ENCODE data around the gene DNMT3L. TPM values are rescaled to one million over a fixed set of nuclear protein-coding genes. Genes with fewer than 3 reads are reported as not detected.

Gene DNMT3L
- total RNA-seq, 1 donor from 2014 or later, result not detected

GRCh38 chr21:44260791-44261631 is 686 bp downstream of the DNMT3L start:
- Histone ChIP-seq H3K4me3 (ENCODE audit: insufficient read depth, low read depth, low read length) (no peak overlapping the region), H4K20me1 (ENCODE audit: insufficient read depth, low read length) (no peaks in the 10 kb centered on the region), H3K9ac (ENCODE audit: low read length) (no peak overlapping the region), H3K36me3 (ENCODE audit: insufficient read depth, low read length) (no peaks in the 10 kb centered on the region), H3K4me1 (ENCODE audit: insufficient read depth, low read length) (no peaks in the 10 kb centered on the region), H3K27me3 (ENCODE audit: insufficient read depth, low read length) (peaks cover 5% of the 10 kb centered on the region), H3K4me2 (ENCODE audit: low read length) (no peak overlapping the region), H3K79me2 (ENCODE audit: insufficient read depth, low read length) (no peaks in the 10 kb centered on the region), H2AFZ (ENCODE audit: low read depth, low read length) (no peak overlapping the region), H3K27ac (ENCODE audit: low read depth, low read length) (no peak overlapping the region), H3K9me3 (ENCODE audit: insufficient read depth, low read depth, low read length) (no peaks in the 10 kb centered on the region)
- H3K4me3 Mint-ChIP-seq (ENCODE audit: unreplicated experiment), result no peak overlapping the region
- no peak for FAIRE-seq
- DNase-seq (ENCODE audit: low read depth), result no peak
- no peak for TF ChIP-seq CTCF (IDR thresholded peaks at IDR 0.05; ENCODE audit: insufficient read depth, low read depth, low read length)
- no peak for TF ChIP-seq EZH2 (IDR thresholded peaks at IDR 0.05; ENCODE audit: insufficient read depth, low read length)
- peaks cover 1% of the 10 kb centered on the region for H3K4me1 Mint-ChIP-seq (ENCODE audit: low read depth, unreplicated experiment)
- H3K27ac Mint-ChIP-seq (ENCODE audit: unreplicated experiment), result no peak overlapping the region
- H3K27me3 Mint-ChIP-seq (ENCODE audit: low read depth, unreplicated experiment), result peaks cover 27% of the 10 kb centered on the region
- H3K9me3 Mint-ChIP-seq (ENCODE audit: unreplicated experiment), result peaks cover 3% of the 10 kb centered on the region
- no peaks in the 10 kb centered on the region for H3K36me3 Mint-ChIP-seq (ENCODE audit: low read depth, unreplicated experiment)

- H3K36me3 ChIP-seq (ENCODE audit: insufficient read depth, low read length), result no peaks in the 10 kb centered on the region
- DNase-seq (ENCODE audit: low read depth), result no peak
- peaks cover 3% of the 10 kb centered on the region for H3K9me3 Mint-ChIP-seq (ENCODE audit: unreplicated experiment)
- no peaks in the 10 kb centered on the region for H3K36me3 Mint-ChIP-seq (ENCODE audit: low read depth, unreplicated experiment)
- no peak overlapping the region for H3K4me3 ChIP-seq (ENCODE audit: insufficient read depth, low read depth, low read length)
- peaks cover 1% of the 10 kb centered on the region for H3K4me1 Mint-ChIP-seq (ENCODE audit: low read depth, unreplicated experiment)
- no peak overlapping the region for H3K27ac Mint-ChIP-seq (ENCODE audit: unreplicated experiment)
- no peak overlapping the region for H3K9ac ChIP-seq (ENCODE audit: low read length)
- H3K27me3 Mint-ChIP-seq (ENCODE audit: low read depth, unreplicated experiment), result peaks cover 27% of the 10 kb centered on the region
- no peak overlapping the region for H3K4me3 Mint-ChIP-seq (ENCODE audit: unreplicated experiment)
- no peaks in the 10 kb centered on the region for H4K20me1 ChIP-seq (ENCODE audit: insufficient read depth, low read length)
- H3K9me3 ChIP-seq (ENCODE audit: insufficient read depth, low read depth, low read length), result no peaks in the 10 kb centered on the region
- H2AFZ ChIP-seq (ENCODE audit: low read depth, low read length), result no peak overlapping the region
- H3K4me2 ChIP-seq (ENCODE audit: low read length), result no peak overlapping the region
- H3K79me2 ChIP-seq (ENCODE audit: insufficient read depth, low read length), result no peaks in the 10 kb centered on the region
- H3K27ac ChIP-seq (ENCODE audit: low read depth, low read length), result no peak overlapping the region
- H3K4me1 ChIP-seq (ENCODE audit: insufficient read depth, low read length), result no peaks in the 10 kb centered on the region
- no peak for FAIRE-seq
- peaks cover 5% of the 10 kb centered on the region for H3K27me3 ChIP-seq (ENCODE audit: insufficient read depth, low read length)
- TF ChIP-seq CTCF (IDR thresholded peaks at IDR 0.05; ENCODE audit: insufficient read depth, low read depth, low read length) (no peak), EZH2 (IDR thresholded peaks at IDR 0.05; ENCODE audit: insufficient read depth, low read length) (no peak)
Observed at GRCh38 chr21:44260066-44260465, 1.6 kb downstream of the DNMT3L start.

Data from astrocyte (in vitro differentiated cells and primary cell).